Gastrocnemius medialis (tissue), 4 donors: ENCODE data around the gene CNTN4.

Source experiments
- POLR2A ChIP-seq, 2 donors: fragments of 450-650 bp; IDR thresholded peaks; one replicate each; pipeline ENCODE4 v1.6.1; 2017; ENCODE audit warnings: antibody characterized with exemption in 2 of 2, mild to moderate bottlenecking in 2 of 2, moderate library complexity in 2 of 2
- TF ChIP-seq, protein P1 (sequence below), 5 experiments: fragments of 450-650 bp in 3 of 5; fragments of 200-600 bp in 2 of 5; sonication (generic) in 2 of 5; IDR thresholded peaks in 4 of 5; conservative IDR thresholded peaks in 1 of 5; 1 replicate in 4 of 5; 2 replicates in 1 of 5; pipeline ENCODE4 v1.5.1; 2016 to 2019; ENCODE audit warnings: antibody characterized with exemption in 5 of 5, mild to moderate bottlenecking in 3 of 5, moderate library complexity in 3 of 5

GRCh38 chr3:2838546-2839157 is 740.0 kb downstream of the CNTN4 start:
- TF ChIP-seq, protein P1, sequence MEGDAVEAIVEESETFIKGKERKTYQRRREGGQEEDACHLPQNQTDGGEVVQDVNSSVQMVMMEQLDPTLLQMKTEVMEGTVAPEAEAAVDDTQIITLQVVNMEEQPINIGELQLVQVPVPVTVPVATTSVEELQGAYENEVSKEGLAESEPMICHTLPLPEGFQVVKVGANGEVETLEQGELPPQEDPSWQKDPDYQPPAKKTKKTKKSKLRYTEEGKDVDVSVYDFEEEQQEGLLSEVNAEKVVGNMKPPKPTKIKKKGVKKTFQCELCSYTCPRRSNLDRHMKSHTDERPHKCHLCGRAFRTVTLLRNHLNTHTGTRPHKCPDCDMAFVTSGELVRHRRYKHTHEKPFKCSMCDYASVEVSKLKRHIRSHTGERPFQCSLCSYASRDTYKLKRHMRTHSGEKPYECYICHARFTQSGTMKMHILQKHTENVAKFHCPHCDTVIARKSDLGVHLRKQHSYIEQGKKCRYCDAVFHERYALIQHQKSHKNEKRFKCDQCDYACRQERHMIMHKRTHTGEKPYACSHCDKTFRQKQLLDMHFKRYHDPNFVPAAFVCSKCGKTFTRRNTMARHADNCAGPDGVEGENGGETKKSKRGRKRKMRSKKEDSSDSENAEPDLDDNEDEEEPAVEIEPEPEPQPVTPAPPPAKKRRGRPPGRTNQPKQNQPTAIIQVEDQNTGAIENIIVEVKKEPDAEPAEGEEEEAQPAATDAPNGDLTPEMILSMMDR (IDR thresholded peaks at IDR 0.05 in 4 of 5, conservative IDR thresholded peaks at IDR 0.05 in 1 of 5), result no peak
- TF ChIP-seq POLR2A (IDR thresholded peaks at IDR 0.05), result no peak
